GM12891 (cell line): ENCODE data around the gene EML5.

ENCODE experiments used
- PAX5 ChIP-seq: IDR thresholded peaks from 2 replicates; pipeline ENCODE4 v1.6.1; 2011; ENCODE audit warnings: low read length, moderate library complexity, mild to moderate bottlenecking; ENCODE audit not compliant: insufficient read depth, severe bottlenecking
- POLR2A ChIP-seq: IDR thresholded peaks from 2 replicates; pipeline ENCODE4 v1.6.1; 2011; ENCODE audit warnings: low read depth, low read length, control low read depth
- POLR2AphosphoS5 ChIP-seq: IDR thresholded peaks from 2 replicates; pipeline ENCODE4 v1.6.1; 2011; ENCODE audit warnings: low read depth, low read length, control low read depth
- POU2F2 ChIP-seq: IDR thresholded peaks from 2 replicates; pipeline ENCODE4 v1.6.1; 2011; ENCODE audit warnings: low read depth, mild to moderate bottlenecking, control low read depth, low read length, moderate library complexity
- SPI1 ChIP-seq: IDR thresholded peaks from 2 replicates; pipeline ENCODE4 v1.6.1; 2011; ENCODE audit warnings: low read depth, low read length, control low read depth
- TAF1 ChIP-seq: IDR thresholded peaks from 2 replicates; pipeline ENCODE4 v1.6.1; 2011; ENCODE audit warnings: low read depth, low read length, control low read depth

DNA sequence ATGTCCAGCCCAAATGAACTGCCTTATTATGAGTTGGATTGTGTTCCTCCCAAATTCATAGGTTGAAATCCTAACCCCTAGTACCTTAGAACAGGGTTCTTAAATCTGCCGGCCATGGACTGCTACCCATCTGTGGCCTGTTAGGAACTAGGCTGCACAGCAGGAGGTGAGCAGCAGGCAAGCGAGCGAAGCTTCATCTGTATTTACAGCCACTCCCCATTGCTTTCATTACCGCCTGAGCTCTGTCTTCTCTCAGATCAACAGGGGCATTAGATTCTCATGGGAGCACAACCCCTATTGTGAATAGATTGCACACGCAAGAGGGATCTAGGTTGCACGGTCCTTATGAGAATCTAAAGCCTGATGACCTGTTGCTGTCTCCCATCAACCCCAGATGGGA lies 9.8 kb upstream of the EML5 start:
- TF ChIP-seq POLR2AphosphoS5 (no peak), POLR2A (no peak), TAF1 (no peak), PAX5 (no peak), SPI1 (no peak), POU2F2 (no peak)
